Epithelial cell of esophagus (primary cell): ENCODE data around the gene MAGEA8.
A peak's percentile ranks its signal among the peaks of the same experiment; 100 is the strongest.
"Not testable (repeated sequence)": the region's sequence is repeated elsewhere in the genome, so short reads cannot be mapped to it uniquely, and the experiment has no call there.

ENCODE experiments used
- DNase-seq: peaks from one replicate; pipeline ENCODE4 v3.0.0; 2010; ENCODE audit warnings: low read depth
- H3K4me3 ChIP-seq: 2 replicates; pipeline ENCODE4 v1.5.1; 2011; ENCODE audit warnings: mild to moderate bottlenecking, low read length, control low read depth
- CTCF ChIP-seq: IDR thresholded peaks from 2 replicates; pipeline ENCODE4 v1.5.1; 2011; ENCODE audit warnings: low read depth, mild to moderate bottlenecking, low read length, control low read depth, inconsistent platforms; ENCODE audit not compliant: insufficient read depth; ENCODE audit errors: missing control alignments

Gene MAGEA8

GRCh38 chrX:149903889-149904748 lies 23.1 kb downstream of the MAGEA8 start:
- DNase-seq = peak; percentile 7
- H3K4me3 ChIP-seq = no peak overlapping the region
- TF ChIP-seq CTCF = peak; percentile 24

- DNase-seq = no peak
- H3K4me3 ChIP-seq = no peak overlapping the region
- TF ChIP-seq CTCF = no peak
Measured at GRCh38 chrX:149908308-149908707, 27.3 kb downstream of the MAGEA8 start.

GRCh38 chrX:149908727-149909126 lies 27.7 kb downstream of the MAGEA8 start:
- TF ChIP-seq CTCF = no peak
- DNase-seq = no peak
- H3K4me3 ChIP-seq = no peak overlapping the region

GRCh38 chrX:149909324-149910177 lies 28.6 kb downstream of the MAGEA8 start:
- no peak for TF ChIP-seq CTCF
- H3K4me3 ChIP-seq = no peak overlapping the region
- DNase-seq = peak; percentile 7

- H3K4me3 ChIP-seq = no peak overlapping the region
- TF ChIP-seq CTCF = no peak
- DNase-seq = no peak
Measured at GRCh38 chrX:149910178-149910695, 29.3 kb downstream of the MAGEA8 start.

- no peak for TF ChIP-seq CTCF
Measured at GRCh38 chrX:149916745-149917392, 35.9 kb downstream of the MAGEA8 start.

GRCh38 chrX:149923836-149924235 lies 42.9 kb downstream of the MAGEA8 start:
- not testable (repeated sequence) for DNase-seq, H3K4me3 ChIP-seq

More at GRCh38 chrX:149916745-149917392, 35.9 kb downstream of the MAGEA8 start:
- H3K4me3 ChIP-seq = no peak overlapping the region
- no peak for DNase-seq

- DNase-seq, H3K4me3 ChIP-seq: not testable (repeated sequence)
Measured at GRCh38 chrX:149924434-149924833, 43.5 kb downstream of the MAGEA8 start.

- not testable (repeated sequence) for DNase-seq, H3K4me3 ChIP-seq
Measured at GRCh38 chrX:149927245-149927963, 46.4 kb downstream of the MAGEA8 start.

- DNase-seq, H3K4me3 ChIP-seq: not testable (repeated sequence)
Measured at GRCh38 chrX:149927964-149928258, 46.9 kb downstream of the MAGEA8 start.

- H3K4me3 ChIP-seq, DNase-seq: not testable (repeated sequence)
Measured at GRCh38 chrX:149928635-149929034, 47.7 kb downstream of the MAGEA8 start.
